PFSK-1 (cell line): ENCODE data around the gene ZNF787. TPM values are rescaled to one million over a fixed set of nuclear protein-coding genes. Genes with fewer than 3 reads are reported as not detected.
A peak's percentile ranks its signal among the peaks of the same experiment; 100 is the strongest.

Experiments used
- FOXP2 ChIP-seq: optimal IDR thresholded peaks from 2 replicates; pipeline ENCODE3; 2011; ENCODE audit warnings: borderline replicate concordance, control low read depth, inconsistent platforms; ENCODE audit not compliant: insufficient read depth; ENCODE audit errors: extremely low read length, extremely low read depth
- POLR2AphosphoS5 ChIP-seq: IDR thresholded peaks from 2 replicates; pipeline ENCODE4 v1.6.1; 2012; ENCODE audit warnings: low read depth, mild to moderate bottlenecking, control low read depth, low read length, moderate library complexity
- REST ChIP-seq, 2 experiments: IDR thresholded peaks; 2 replicates each; pipeline versions ENCODE4 v1.6.1 to v1.8.0; 2011 to 2012; ENCODE audit warnings: low read depth in 2 of 2, low read length in 2 of 2, control low read depth in 1 of 2, inconsistent platforms in 1 of 2, mild to moderate bottlenecking in 1 of 2, moderate library complexity in 1 of 2; ENCODE audit not compliant: insufficient read depth in 1 of 2
- SIN3A ChIP-seq: IDR thresholded peaks from 2 replicates; pipeline ENCODE4 v1.6.1; 2012; ENCODE audit warnings: mild to moderate bottlenecking, low read length, moderate library complexity, borderline replicate concordance; ENCODE audit not compliant: insufficient read depth
- TAF1 ChIP-seq: IDR thresholded peaks from 2 replicates; pipeline ENCODE4 v1.6.1; 2012; ENCODE audit warnings: low read length, control low read depth, borderline replicate concordance; ENCODE audit not compliant: insufficient read depth
- polyA plus RNA-seq: library from polyadenylated mRNA; unstranded; fragments of >200 nt; gene quantifications from one replicate; pipeline ENCODE4 v1.2.1, GENCODE V29; 2012; ENCODE audit warnings: low read depth, missing spikeins; ENCODE audit not compliant: insufficient read length

The ZNF787 gene
- 150 TPM for polyA plus RNA-seq

GRCh38 chr19:56121180-56122167 is at the start of gene ZNF787:
Gene ZNF787, minus strand, starts transcription at chr19:56121295. Its CDS starts 18,078 bp downstream, at chr19:56103217.
- TF ChIP-seq TAF1 (no peak), REST (IDR thresholded peaks at IDR 0.05; ENCODE audit: insufficient read depth in 1 of 2, low read depth in 2 of 2, low read length in 2 of 2) (0 out of 4 replicates have a peak, but pooled peaks of 1 of the 2 experiments have one; percentile 19), FOXP2 (peak; percentile 57), POLR2AphosphoS5 (peak; percentile 52; the same call in 1 of the 2 replicates)

GRCh38 chr19:56170261-56170660 is 49.2 kb upstream of the ZNF787 start:
- no peak for TF ChIP-seq POLR2AphosphoS5
- TF ChIP-seq SIN3A = peak; percentile 10; the same call in 1 of the 2 replicates
- 0 out of 4 replicates have a peak, but pooled peaks of 1 of the 2 experiments have one; percentile 29 for TF ChIP-seq REST (IDR thresholded peaks at IDR 0.05; ENCODE audit: insufficient read depth in 1 of 2, low read depth in 2 of 2, low read length in 2 of 2)
- no peak for TF ChIP-seq TAF1
- TF ChIP-seq FOXP2 = no peak

GRCh38 chr19:56167064-56167578 is 46.0 kb upstream of the ZNF787 start:
- TF ChIP-seq FOXP2 (no peak), POLR2AphosphoS5 (no peak), TAF1 (no peak), REST (IDR thresholded peaks at IDR 0.05; ENCODE audit: insufficient read depth in 1 of 2, low read depth in 2 of 2, low read length in 2 of 2) (peak; percentile 84 to 94), SIN3A (no peak)

GRCh38 chr19:56163097-56163496 is 42.0 kb upstream of the ZNF787 start:
- no peak for TF ChIP-seq FOXP2
- no peak for TF ChIP-seq TAF1
- no peak for TF ChIP-seq REST (IDR thresholded peaks at IDR 0.05; ENCODE audit: insufficient read depth in 1 of 2, low read depth in 2 of 2, low read length in 2 of 2)
- no peak for TF ChIP-seq POLR2AphosphoS5
- no peak for TF ChIP-seq SIN3A
